K562 (cell line): ENCODE data around the gene TGFB2. TPM values are rescaled to one million over a fixed set of nuclear protein-coding genes. Genes with fewer than 3 reads are reported as not detected.

Experiments
- ATAC-seq: fragments of 200-7000 bp; cut with Tn5 transposase; 3 replicates; pipeline ENCODE4 v1.9.1; 2020; ENCODE audit warnings: moderate library complexity
- BruUV-seq: library from RNA; stranded (reverse); fragments of 400-500 nt; replicated peaks from 2 replicates; lab custom pipeline; 2021; lab: Mats Ljungman, UMichigan
- CTCF ChIA-PET: fragments of 300-600 bp; formaldehyde crosslinking; extraction: SDS; loops from one replicate; lab custom pipeline; 2021; ENCODE audit warnings: low intra/inter-chr PET ratio; lab: Yijun Ruan, JAX
- POLR2A ChIA-PET: fragments of 300-600, 350-650 bp; sonication (Branson Sonifier 250); formaldehyde crosslinking; extraction: SDS; loops from one replicate; lab custom pipeline; 2021; ENCODE audit warnings: antibody characterized with exemption, inconsistent platforms; lab: Yijun Ruan, JAX
- DNase-seq, 4 experiments: peaks; one replicate each; pipeline versions ENCODE4 v3.0.0 to v3.0.0-alpha.2; 2011 to 2018; ENCODE audit warnings: low spot score in 3 of 4, mixed read lengths in 3 of 4; ENCODE audit errors: extremely low read depth in 1 of 4
- FAIRE-seq: peaks from 2 replicates; lab custom pipeline; 2011; peaks lifted over from hg19 to GRCh38; lab: Jason Lieb, UNC
- H2AFZ ChIP-seq: 2 replicates; pipeline ENCODE4 v1.6.0; 2011; ENCODE audit warnings: low read depth, low read length, control low read depth, inconsistent platforms
- H3K27ac ChIP-seq: fragments of 200-600 bp; 3 replicates; pipeline ENCODE4 v1.8.0; 2011; ENCODE audit warnings: low read depth, mild to moderate bottlenecking, control low read depth, inconsistent platforms, low read length, moderate library complexity, mixed read lengths; ENCODE audit errors: extremely low read depth
- H3K27me3 ChIP-seq, 2 experiments: fragments of 300-600 bp in 1 of 2; 2 replicates in 1 of 2; 3 replicates in 1 of 2; pipeline versions ENCODE4 v1.6.0 to v1.8.0; 2011; ENCODE audit warnings: inconsistent platforms in 2 of 2, low read length in 2 of 2, mild to moderate bottlenecking in 1 of 2, mixed read lengths in 1 of 2, moderate library complexity in 1 of 2; ENCODE audit not compliant: control insufficient read depth in 2 of 2, insufficient read depth in 2 of 2
- H3K36me3 ChIP-seq: fragments of 300-600 bp; 3 replicates; pipeline ENCODE4 v1.8.0; 2011; ENCODE audit warnings: mild to moderate bottlenecking, low read length, inconsistent platforms; ENCODE audit not compliant: control insufficient read depth, insufficient read depth
- H3K4me1 ChIP-seq, 2 experiments: fragments of 200-600 bp in 1 of 2; replicated peaks in 1 of 2; 2 replicates in 1 of 2; 3 replicates in 1 of 2; pipeline versions ENCODE4 v1.5.1 to v1.8.0; 2011; ENCODE audit warnings: inconsistent platforms in 2 of 2, low read length in 2 of 2, mild to moderate bottlenecking in 1 of 2, mixed read lengths in 1 of 2, moderate library complexity in 1 of 2; ENCODE audit not compliant: control insufficient read depth in 2 of 2, insufficient read depth in 2 of 2
- H3K4me2 ChIP-seq: 2 replicates; pipeline ENCODE4 v1.6.1; 2011; ENCODE audit warnings: low read length, control low read depth, inconsistent platforms, mixed read lengths; ENCODE audit not compliant: insufficient read depth
- H3K4me3 ChIP-seq: fragments of 200-600 bp; sonication (generic), shearing (Covaris generic); 2 replicates; pipeline ENCODE4 v1.5.1; 2016; ENCODE audit warnings: control low read depth, inconsistent platforms
- H3K79me2 ChIP-seq: fragments of 200-600 bp; 3 replicates; pipeline ENCODE4 v1.8.0; 2011; ENCODE audit warnings: low read length, inconsistent platforms; ENCODE audit not compliant: control insufficient read depth, insufficient read depth
- H3K9ac ChIP-seq, 2 experiments: 2 replicates each; pipeline versions ENCODE4 v1.6.0 to v1.6.1; 2011; ENCODE audit warnings: low read depth in 2 of 2, low read length in 2 of 2, control low read depth in 1 of 2, inconsistent platforms in 1 of 2, mild to moderate bottlenecking in 1 of 2, mixed read lengths in 1 of 2; ENCODE audit not compliant: insufficient read depth in 1 of 2
- H3K9me1 ChIP-seq: one replicate; pipeline ENCODE4 v1.6.0; 2011; ENCODE audit warnings: inconsistent platforms, mild to moderate bottlenecking, low read length, moderate library complexity; ENCODE audit not compliant: control insufficient read depth, insufficient read depth
- H3K9me3 ChIP-seq: replicated peaks from 2 replicates; pipeline ENCODE4 v1.5.1; 2011; ENCODE audit warnings: low read depth, low read length, inconsistent platforms; ENCODE audit not compliant: control insufficient read depth, insufficient read depth
- H4K20me1 ChIP-seq: replicated peaks from 2 replicates; pipeline ENCODE4 v1.6.1; 2011; ENCODE audit warnings: low read length, inconsistent platforms, mixed read lengths; ENCODE audit not compliant: control insufficient read depth, insufficient read depth
- WGBS: fragments of 100-300 bp; shearing (Covaris generic); methylation state at CpG from one replicate; pipeline ENCODE4 v1.1.6; 2016; ENCODE audit warnings: low coverage, mixed read lengths; ENCODE audit not compliant: insufficient coverage; ENCODE audit errors: missing lambda C conversion rate; 5-methylcytosine and 5-hydroxymethylcytosine counted together
- in situ Hi-C: fragments of 300-500 bp; cut with MboI; formaldehyde crosslinking; loops from 4 replicates; pipeline ENCODE4 v1.15.0; 2018; ENCODE audit warnings: inconsistent platforms, mixed read lengths
- intact Hi-C: fragments of 100-400 bp; cut with micrococcal nuclease; formaldehyde crosslinking; loops from 2 replicates; pipeline ENCODE4 v1.14.2; 2022
- polyA plus RNA-seq, 8 experiments: library from polyadenylated mRNA; depleted of rRNA in 4 of 8; stranded (reverse) in 5 of 8; unstranded in 3 of 8; fragments of >200 nt; fragmentation: Nextera tagmentation in 2 of 8; fragmentation: Illumina TruSeq in 1 of 8; extraction: Ambion mirVana in 2 of 8; extraction: Trizol in 1 of 8; gene quantifications; 2 replicates each; pipeline versions ENCODE4 v1.2.1 to v1.2.3, GENCODE V29; 2011 to 2014; ENCODE audit warnings: inconsistent platforms in 1 of 8, missing spikeins in 1 of 8
- total RNA-seq, 7 experiments: library from RNA; depleted of rRNA in 6 of 7; stranded (reverse); fragments of >200 nt in 6 of 7; fragmentation: Illumina TruSeq in 2 of 7; extraction: Trizol in 2 of 7; gene quantifications; 2 replicates each; pipeline versions ENCODE4 v1.2.1 to v1.2.3, GENCODE V29; 2011 to 2021; ENCODE audit warnings: low replicate concordance in 1 of 7
- TF ChIP-seq, protein P1 (sequence below): fragments of 150-350 bp; IDR thresholded peaks from 2 replicates; pipeline ENCODE4 v1.6.1; 2014; ENCODE audit warnings: low read depth, mild to moderate bottlenecking, low read length, borderline replicate concordance

Gene TGFB2
- total and polyA plus RNA-seq, 9 of the 15 experiments (the other 6 are each of a cell fraction or from before 2014, with no cell fraction given): 0.03 to 0.41 (median 0.11) TPM; not detected in 3

DNA sequence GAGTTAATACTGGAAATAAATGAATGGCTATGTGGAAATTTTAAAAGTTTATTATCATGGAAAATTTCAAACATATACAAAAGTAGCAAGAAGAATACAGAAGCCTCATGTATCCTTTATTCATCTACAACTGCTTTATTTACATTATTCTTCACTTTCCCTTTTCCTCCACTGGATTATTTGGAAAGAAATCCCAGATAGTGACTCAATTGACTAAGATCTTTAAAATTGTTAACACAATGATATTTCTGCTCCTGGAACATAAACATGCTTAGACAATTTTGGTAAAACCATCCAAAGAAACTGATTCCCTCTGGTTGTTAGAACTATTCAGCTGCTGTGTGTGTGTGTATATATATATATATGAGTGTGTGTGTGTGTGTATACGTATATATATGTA lies 116.2 kb downstream of the TGFB2 start:
- 0% methylated on average over 1 of the region's 1 CpG for WGBS
- no peak overlapping the region for H3K4me3 ChIP-seq
- ATAC-seq: no peak
- no peaks in the 10 kb centered on the region for H3K9me3 ChIP-seq
- H4K20me1 ChIP-seq: no peaks in the 10 kb centered on the region
- no peak overlapping the region for H3K27ac ChIP-seq
- no peak for DNase-seq
- FAIRE-seq: no peak
- TF ChIP-seq, protein P1, sequence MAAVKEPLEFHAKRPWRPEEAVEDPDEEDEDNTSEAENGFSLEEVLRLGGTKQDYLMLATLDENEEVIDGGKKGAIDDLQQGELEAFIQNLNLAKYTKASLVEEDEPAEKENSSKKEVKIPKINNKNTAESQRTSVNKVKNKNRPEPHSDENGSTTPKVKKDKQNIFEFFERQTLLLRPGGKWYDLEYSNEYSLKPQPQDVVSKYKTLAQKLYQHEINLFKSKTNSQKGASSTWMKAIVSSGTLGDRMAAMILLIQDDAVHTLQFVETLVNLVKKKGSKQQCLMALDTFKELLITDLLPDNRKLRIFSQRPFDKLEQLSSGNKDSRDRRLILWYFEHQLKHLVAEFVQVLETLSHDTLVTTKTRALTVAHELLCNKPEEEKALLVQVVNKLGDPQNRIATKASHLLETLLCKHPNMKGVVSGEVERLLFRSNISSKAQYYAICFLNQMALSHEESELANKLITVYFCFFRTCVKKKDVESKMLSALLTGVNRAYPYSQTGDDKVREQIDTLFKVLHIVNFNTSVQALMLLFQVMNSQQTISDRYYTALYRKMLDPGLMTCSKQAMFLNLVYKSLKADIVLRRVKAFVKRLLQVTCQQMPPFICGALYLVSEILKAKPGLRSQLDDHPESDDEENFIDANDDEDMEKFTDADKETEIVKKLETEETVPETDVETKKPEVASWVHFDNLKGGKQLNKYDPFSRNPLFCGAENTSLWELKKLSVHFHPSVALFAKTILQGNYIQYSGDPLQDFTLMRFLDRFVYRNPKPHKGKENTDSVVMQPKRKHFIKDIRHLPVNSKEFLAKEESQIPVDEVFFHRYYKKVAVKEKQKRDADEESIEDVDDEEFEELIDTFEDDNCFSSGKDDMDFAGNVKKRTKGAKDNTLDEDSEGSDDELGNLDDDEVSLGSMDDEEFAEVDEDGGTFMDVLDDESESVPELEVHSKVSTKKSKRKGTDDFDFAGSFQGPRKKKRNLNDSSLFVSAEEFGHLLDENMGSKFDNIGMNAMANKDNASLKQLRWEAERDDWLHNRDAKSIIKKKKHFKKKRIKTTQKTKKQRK: no peak
- H3K9ac ChIP-seq: no peak overlapping the region
- in situ Hi-C loops: no loop called here
- CTCF ChIA-PET: no interaction called here
- H3K4me2 ChIP-seq: no peak overlapping the region
- H3K79me2 ChIP-seq: no peaks in the 10 kb centered on the region
- no peaks in the 10 kb centered on the region for H3K36me3 ChIP-seq
- BruUV-seq: no TSS peak
- H3K9me1 ChIP-seq: no peaks in the 10 kb centered on the region
- 0 out of 5 replicates have a peak, but pooled peaks cover 0 to 4% of the 10 kb centered on the region in 2 experiments for H3K27me3 ChIP-seq
- intact Hi-C loops: loop anchor here (5.0 kb wide), 1 partner anchor 124 kb away; no protein-coding TSS in a partner anchor
- POLR2A ChIA-PET: no interaction called here
- no peaks in the 10 kb centered on the region; a peak in 1 of 5 replicates for H3K4me1 ChIP-seq
- no peak overlapping the region for H2AFZ ChIP-seq
